Naive thymus-derived CD4-positive, alpha-beta T cell (primary cell): Measurements from ENCODE around the gene ZNF827. TPM values are rescaled to one million over a fixed set of nuclear protein-coding genes. Genes with fewer than 3 reads are reported as not detected.

Experiments used
- ATAC-seq: fragments of 150-1000 bp; cut with Tn5 transposase; 2 replicates; pipeline ENCODE4 v1.10.0; 2021; ENCODE audit warnings: mild to moderate bottlenecking, moderate library complexity
- CTCF ChIA-PET: fragments of 350-600 bp; sonication (Branson Sonifier 250); formaldehyde crosslinking; loops from one replicate; lab custom pipeline; 2021; ENCODE audit warnings: antibody characterized with exemption; lab: Charles Lee
- POLR2A ChIA-PET: fragments of 350-600 bp; sonication (Branson Sonifier 250); formaldehyde crosslinking; loops from one replicate; lab custom pipeline; 2021; ENCODE audit warnings: antibody characterized with exemption, inconsistent platforms; lab: Charles Lee
- DNase-seq, 9 donors: peaks; one replicate each; pipeline versions ENCODE4 v3.0.0 to v3.0.0-alpha.2; 2020 to 2022; ENCODE audit warnings: mixed read lengths in 1 of 9
- H3K27ac ChIP-seq: one replicate; pipeline ENCODE4 v1.7.0; 2013; ENCODE audit warnings: mild to moderate bottlenecking, low read depth, low read length, moderate library complexity
- H3K27me3 ChIP-seq, 2 donors: one replicate each; pipeline ENCODE4 v1.7.0; 2013; ENCODE audit warnings: low read length in 2 of 2, mild to moderate bottlenecking in 2 of 2, moderate library complexity in 2 of 2; ENCODE audit not compliant: control insufficient read depth in 2 of 2, insufficient read depth in 2 of 2
- H3K36me3 ChIP-seq, 3 experiments: 1 replicate in 2 of 3; 2 replicates in 1 of 3; pipeline ENCODE4 v1.7.0; 2013; ENCODE audit warnings: low read length in 3 of 3, mild to moderate bottlenecking in 3 of 3, moderate library complexity in 1 of 3; ENCODE audit not compliant: insufficient read depth in 3 of 3, control insufficient read depth in 2 of 3
- H3K4me1 ChIP-seq, 2 donors: one replicate each; pipeline ENCODE4 v1.7.0; 2013; ENCODE audit warnings: low read length in 2 of 2, mild to moderate bottlenecking in 2 of 2, moderate library complexity in 1 of 2; ENCODE audit not compliant: control insufficient read depth in 2 of 2, insufficient read depth in 2 of 2
- H3K4me3 ChIP-seq: 2 replicates; pipeline ENCODE4 v1.7.0; 2013; ENCODE audit warnings: mild to moderate bottlenecking, low read length
- H3K9me3 ChIP-seq, 3 experiments: 1 replicate in 2 of 3; 2 replicates in 1 of 3; pipeline ENCODE4 v1.7.0; 2013; ENCODE audit warnings: low read length in 3 of 3; ENCODE audit not compliant: control insufficient read depth in 2 of 3
- H3K27ac Mint-ChIP-seq, 9 donors: one replicate each; pipeline ENCODE4 v1.8.0; 2020 to 2022; ENCODE audit warnings: mixed read lengths in 9 of 9, mild to moderate bottlenecking in 8 of 9, moderate library complexity in 5 of 9, inconsistent platforms in 2 of 9
- H3K27me3 Mint-ChIP-seq, 5 donors: one replicate each; pipeline ENCODE4 v1.8.0; 2021 to 2022; ENCODE audit warnings: mixed read lengths in 5 of 5, mild to moderate bottlenecking in 1 of 5
- H3K36me3 Mint-ChIP-seq, 5 donors: one replicate each; pipeline ENCODE4 v1.8.0; 2020 to 2022; ENCODE audit warnings: mixed read lengths in 5 of 5, mild to moderate bottlenecking in 3 of 5, inconsistent platforms in 1 of 5
- H3K4me1 Mint-ChIP-seq, 7 donors: one replicate each; pipeline ENCODE4 v1.8.0; 2020 to 2022; ENCODE audit warnings: mixed read lengths in 7 of 7, mild to moderate bottlenecking in 3 of 7, inconsistent platforms in 1 of 7
- H3K4me3 Mint-ChIP-seq, 10 donors: one replicate each; pipeline ENCODE4 v1.8.0; 2020 to 2022; ENCODE audit warnings: mild to moderate bottlenecking in 10 of 10, mixed read lengths in 10 of 10, moderate library complexity in 6 of 10, inconsistent platforms in 2 of 10
- H3K9me3 Mint-ChIP-seq, 11 donors: one replicate each; pipeline ENCODE4 v1.8.0; 2020 to 2022; ENCODE audit warnings: mixed read lengths in 11 of 11, mild to moderate bottlenecking in 4 of 11, inconsistent platforms in 1 of 11, moderate library complexity in 1 of 11
- intact Hi-C, 2 donors: fragments of 100-400 bp; cut with micrococcal nuclease; formaldehyde crosslinking; loops; one replicate each; pipeline ENCODE4 v1.15.1; 2023
- polyA plus RNA-seq, 2 donors: library from polyadenylated mRNA; unstranded; fragments of 300-500 nt; fragmentation: Illumina TruSeq; gene quantifications; one replicate each; pipeline ENCODE4 v1.2.3, GENCODE V29; 2021
- total RNA-seq, 6 experiments: library from RNA in 5 of 6; stranded (reverse) in 5 of 6; gene quantifications; 1 replicate in 5 of 6; 2 replicates in 1 of 6; pipeline ENCODE4 v1.2.3 and lab custom pipeline; 2021 to 2026

The ZNF827 gene
- total and polyA plus RNA-seq, 7 experiments from 2014 or later = 2.3 to 32.2 (median 21.7) TPM

DNA sequence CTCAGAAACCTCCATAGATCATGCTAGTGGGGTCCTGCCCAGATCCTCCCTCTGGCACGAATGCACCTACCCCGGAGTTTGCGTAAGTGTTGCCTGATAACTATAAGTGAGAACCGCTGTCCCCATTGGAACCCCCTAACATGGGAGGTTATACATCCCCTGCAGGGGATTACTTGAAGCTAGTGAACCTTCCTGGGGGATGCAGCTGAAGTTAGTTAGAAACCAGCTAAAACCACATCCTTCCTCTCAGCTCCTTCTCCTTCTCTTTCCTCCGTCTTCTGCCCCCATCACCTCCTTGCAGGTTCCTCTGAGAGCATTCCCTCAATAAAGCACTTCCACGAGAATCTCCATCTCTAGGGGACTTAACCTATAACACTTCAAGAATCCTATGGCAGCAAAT lies 95.0 kb downstream of the ZNF827 start:
- H3K4me3 ChIP-seq = no peak overlapping the region
- Mint-ChIP-seq H3K9me3 (no peaks in the 10 kb centered on the region), H3K4me3 (peak overlapping the region in 6 of 10 donors; percentile 4 to 67 (median 20)), H3K4me1 (peaks cover 15 to 37% (median 27%) of the 10 kb centered on the region in 7 donors), H3K36me3 (peaks cover 0 to 50% (median 44%) of the 10 kb centered on the region in 5 donors), H3K27me3 (no peaks in the 10 kb centered on the region), H3K27ac (peak overlapping the region; percentile 16 to 79 (median 43))
- no peaks in the 10 kb centered on the region for H3K27me3 ChIP-seq
- no peak overlapping the region for H3K27ac ChIP-seq
- no peaks in the 10 kb centered on the region for H3K9me3 ChIP-seq
- ATAC-seq (no peak), DNase-seq (no peak)
- peaks cover 3 to 10% of the 10 kb centered on the region in 2 donors for H3K4me1 ChIP-seq
- intact Hi-C loops = no loop called here
- peaks cover 0 to 3% (median 0%) of the 10 kb centered on the region in 3 experiments for H3K36me3 ChIP-seq
- ChIA-PET POLR2A (interaction anchor here (1.3 kb wide), 1 partner anchor 13 kb away, joined by 5 read pairs; no protein-coding TSS in a partner anchor), CTCF (interaction anchor here (1.0 to 1.1 kb wide), 2 partner anchors 26 to 98 kb away, joined by 3 to 4 read pairs; no protein-coding TSS in a partner anchor)

GRCh38 chr4:145843148-145843547 lies 95.5 kb downstream of the ZNF827 start:
- Mint-ChIP-seq H3K9me3 (no peaks in the 10 kb centered on the region), H3K36me3 (peaks cover 0 to 45% (median 40%) of the 10 kb centered on the region in 5 donors), H3K27ac (peak overlapping the region in 7 of 9 donors; percentile 17 to 79 (median 53)), H3K4me1 (peaks cover 15 to 35% (median 27%) of the 10 kb centered on the region in 7 donors), H3K4me3 (peak overlapping the region in 3 of 10 donors; percentile 4 to 62 (median 15)), H3K27me3 (no peaks in the 10 kb centered on the region)
- ChIA-PET POLR2A (no interaction called here), CTCF (interaction anchor here (1.0 to 1.1 kb wide), 2 partner anchors 25 to 98 kb away, joined by 3 to 4 read pairs; no protein-coding TSS in a partner anchor)
- Histone ChIP-seq H3K27me3 (no peaks in the 10 kb centered on the region), H3K4me3 (no peak overlapping the region), H3K27ac (no peak overlapping the region), H3K4me1 (peaks cover 3 to 10% of the 10 kb centered on the region in 2 donors), H3K9me3 (no peaks in the 10 kb centered on the region), H3K36me3 (peaks cover 0 to 3% (median 0%) of the 10 kb centered on the region in 3 experiments)
- intact Hi-C loops = no loop called here
- ATAC-seq (no peak), DNase-seq (no peak)

DNA sequence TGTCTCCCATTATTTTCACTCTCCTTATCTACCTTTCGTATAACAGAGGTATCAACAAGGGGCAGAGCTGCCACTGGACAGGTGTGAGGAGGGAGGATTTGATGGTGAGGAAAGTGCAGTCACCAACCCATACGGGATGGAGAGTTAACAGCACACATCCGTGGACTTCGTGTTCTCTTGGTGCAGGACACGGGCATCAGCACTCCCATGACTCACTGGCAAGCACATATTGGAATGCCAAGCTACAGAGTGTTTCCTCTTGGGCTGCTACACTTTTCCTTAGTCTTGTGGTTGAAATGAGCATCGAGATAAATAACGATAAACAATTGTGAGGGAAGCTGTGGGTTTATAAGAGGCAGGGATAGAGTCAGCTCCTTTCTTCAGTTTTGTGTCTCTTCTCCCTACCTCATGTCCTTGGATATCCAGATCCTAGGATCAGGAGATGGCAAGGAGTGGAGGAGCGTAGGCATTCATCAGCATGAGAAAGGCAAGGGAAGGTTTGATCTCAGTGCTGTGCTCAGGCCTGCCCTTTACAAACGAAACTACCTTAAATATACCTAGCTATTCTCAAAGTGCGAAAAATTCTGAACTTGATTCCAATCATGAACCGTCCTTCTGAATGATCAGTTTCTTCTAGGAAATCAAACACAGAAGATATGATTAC lies 96.3 kb downstream of the ZNF827 start:
- H3K27me3 ChIP-seq = no peaks in the 10 kb centered on the region
- Mint-ChIP-seq H3K36me3 (peaks cover 0 to 40% (median 34%) of the 10 kb centered on the region in 5 donors), H3K27ac (peak overlapping the region in 3 of 9 donors; percentile 36 to 57 (median 42)), H3K4me3 (no peak overlapping the region), H3K27me3 (no peaks in the 10 kb centered on the region), H3K9me3 (no peaks in the 10 kb centered on the region), H3K4me1 (peaks cover 15 to 34% (median 27%) of the 10 kb centered on the region in 7 donors)
- ChIA-PET CTCF (interaction anchor here (0.7 kb wide), 1 partner anchor 91 kb away, joined by 3 read pairs; no protein-coding TSS in a partner anchor), POLR2A (no interaction called here)
- no peak overlapping the region for H3K4me3 ChIP-seq
- DNase-seq = no peak
- ATAC-seq = no peak
- H3K4me1 ChIP-seq = peaks cover 3 to 10% of the 10 kb centered on the region in 2 donors
- peaks cover 0 to 3% (median 0%) of the 10 kb centered on the region in 3 experiments for H3K36me3 ChIP-seq
- no peaks in the 10 kb centered on the region for H3K9me3 ChIP-seq
- no peak overlapping the region for H3K27ac ChIP-seq
- intact Hi-C loops = no loop called here

GRCh38 chr4:145840801-145841200 lies 97.8 kb downstream of the ZNF827 start:
- H3K9me3 ChIP-seq = no peaks in the 10 kb centered on the region
- CTCF ChIA-PET = interaction anchor here (0.7 kb wide), 1 partner anchor 120 kb away, joined by 3 read pairs; no protein-coding TSS in a partner anchor
- no peak for DNase-seq
- Mint-ChIP-seq H3K9me3 (no peaks in the 10 kb centered on the region), H3K4me1 (peaks cover 15 to 31% (median 27%) of the 10 kb centered on the region in 7 donors), H3K27ac (no peak overlapping the region), H3K27me3 (no peaks in the 10 kb centered on the region), H3K4me3 (no peak overlapping the region), H3K36me3 (peaks cover under 1 to 33% (median 31%) of the 10 kb centered on the region in 5 donors)
- no peak overlapping the region for H3K27ac ChIP-seq
- peaks cover 0 to 3% (median 0%) of the 10 kb centered on the region in 3 experiments for H3K36me3 ChIP-seq
- POLR2A ChIA-PET = no interaction called here
- peaks cover 3 to 10% of the 10 kb centered on the region in 2 donors for H3K4me1 ChIP-seq
- H3K27me3 ChIP-seq = no peaks in the 10 kb centered on the region
- no peak for ATAC-seq
- intact Hi-C loops = loop anchor here (1.0 to 2.0 kb wide), 4 partner anchors 98 to 1256 kb away; partner anchors contain the start of gene ZNF827 (in 2 of the 2)
- H3K4me3 ChIP-seq = no peak overlapping the region

- H3K36me3 Mint-ChIP-seq = peaks cover 3 to 28% (median 25%) of the 10 kb centered on the region in 5 donors
These were observed 98.4 kb downstream of the ZNF827 start for GRCh38 chr4:145840162-145840768.

DNA sequence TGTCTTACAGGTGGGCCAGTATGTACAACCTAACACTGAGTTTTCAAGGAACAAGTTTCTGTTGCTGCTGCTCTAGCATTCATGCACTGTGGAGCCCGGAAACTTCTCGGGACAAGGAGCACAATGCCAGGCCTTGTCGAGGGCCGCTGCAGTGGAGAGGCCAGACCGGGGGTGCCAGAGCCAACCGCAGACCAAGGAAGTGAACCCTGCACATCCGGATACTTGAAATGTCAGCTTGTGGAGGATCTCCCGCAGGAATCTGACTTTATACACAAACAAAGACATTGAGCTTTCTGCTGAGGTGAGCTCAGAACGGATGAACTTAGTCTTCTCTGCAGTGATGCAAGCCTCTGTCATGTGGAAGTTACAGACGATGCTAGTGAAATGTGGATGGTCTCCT lies 99.5 kb downstream of the ZNF827 start:
- Histone ChIP-seq H3K27me3 (no peaks in the 10 kb centered on the region), H3K36me3 (peaks cover 0 to 3% (median 0%) of the 10 kb centered on the region in 3 experiments), H3K9me3 (no peaks in the 10 kb centered on the region), H3K27ac (no peak overlapping the region), H3K4me1 (peaks cover 3 to 6% of the 10 kb centered on the region in 2 donors), H3K4me3 (no peak overlapping the region)
- no peaks in the 10 kb centered on the region for H3K9me3 Mint-ChIP-seq
- H3K27me3 Mint-ChIP-seq = no peaks in the 10 kb centered on the region
- DNase-seq (no peak), ATAC-seq (no peak)
- CTCF ChIA-PET = interaction anchor here (1.2 to 1.5 kb wide), 2 partner anchors 9 to 10 kb away, joined by 3 read pairs; no protein-coding TSS in a partner anchor
- intact Hi-C loops = no loop called here
- H3K27ac Mint-ChIP-seq = no peak overlapping the region
- peaks cover 13 to 22% (median 21%) of the 10 kb centered on the region in 7 donors for H3K4me1 Mint-ChIP-seq
- no peak overlapping the region for H3K4me3 Mint-ChIP-seq
- POLR2A ChIA-PET = no interaction called here
- H3K36me3 Mint-ChIP-seq = peaks cover 3 to 20% (median 17%) of the 10 kb centered on the region in 5 donors

More at GRCh38 chr4:145840162-145840768, 98.4 kb downstream of the ZNF827 start:
- H3K27me3 ChIP-seq = no peaks in the 10 kb centered on the region
- DNase-seq (peak in 6 of 9 donors; percentile 7 to 34 (median 24)), ATAC-seq (peak; percentile 89)
- H3K9me3 ChIP-seq = no peaks in the 10 kb centered on the region
- peaks cover 0 to 3% (median 0%) of the 10 kb centered on the region in 3 experiments for H3K36me3 ChIP-seq
- peaks cover 3 to 10% of the 10 kb centered on the region in 2 donors for H3K4me1 ChIP-seq
- Mint-ChIP-seq H3K4me1 (peaks cover 15 to 29% (median 27%) of the 10 kb centered on the region in 7 donors), H3K4me3 (no peak overlapping the region), H3K27me3 (no peaks in the 10 kb centered on the region), H3K9me3 (no peaks in the 10 kb centered on the region), H3K27ac (peak overlapping the region in 2 of 9 donors; percentile 31 to 42)
- H3K4me3 ChIP-seq = no peak overlapping the region
- no peak overlapping the region for H3K27ac ChIP-seq
- intact Hi-C loops = loop anchor here (1.0 to 2.0 kb wide), 4 partner anchors 98 to 1257 kb away; partner anchors contain the start of gene ZNF827 (in 2 of the 2)
- CTCF ChIA-PET = interaction anchor here (1.2 to 1.5 kb wide), 2 partner anchors 8 to 9 kb away, joined by 3 read pairs; no protein-coding TSS in a partner anchor
- POLR2A ChIA-PET = no interaction called here
